ENCODE measurements around the gene DIAPH2. TPM values are rescaled to one million over a fixed set of nuclear protein-coding genes. Genes with fewer than 3 reads are reported as not detected.

Gene DIAPH2
- total and polyA plus RNA-seq, 7 donors = 2.6 to 19.2 (median 11.5) TPM

DNA sequence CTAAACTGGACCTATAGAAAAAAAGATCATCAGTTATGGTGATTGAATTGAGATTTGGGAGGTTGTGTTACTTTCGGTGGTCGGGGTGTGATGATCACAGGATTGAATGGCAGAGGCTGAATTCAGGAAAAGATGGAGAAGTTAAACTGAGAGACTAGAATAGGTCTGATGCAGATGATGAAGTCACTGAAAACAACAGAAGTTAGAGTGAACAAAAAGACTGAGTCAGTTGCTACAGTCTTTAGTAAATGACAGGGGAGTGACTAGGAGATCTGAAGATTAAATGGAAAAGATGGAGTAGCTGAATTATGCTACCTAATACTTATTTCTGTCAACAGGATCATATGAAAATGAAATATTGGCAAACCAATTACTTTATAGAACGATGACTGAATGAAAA is 362.2 kb downstream of the DIAPH2 start:
- intact Hi-C loops (cut with DNase I) = no loop called here
- no peak for ATAC-seq
- Histone ChIP-seq H3K27ac (no peak overlapping the region), H3K9me3 (no peaks in the 10 kb centered on the region), H3K36me3 (ENCODE audit: insufficient read depth in 1 of 2, low read depth in 1 of 2) (no peaks in the 10 kb centered on the region), H3K27me3 (ENCODE audit: insufficient read depth in 3 of 3, low read length in 2 of 3) (peaks cover 0 to 4% (median 0%) of the 10 kb centered on the region in 3 donors), H3K4me1 (no peaks in the 10 kb centered on the region), H3K4me3 (no peak overlapping the region)
- no peak for DNase-seq
- 85 to 94% (median 91%) methylated on average over 3 of the region's 3 CpGs for WGBS, 3 donors
- TF ChIP-seq, protein P1, sequence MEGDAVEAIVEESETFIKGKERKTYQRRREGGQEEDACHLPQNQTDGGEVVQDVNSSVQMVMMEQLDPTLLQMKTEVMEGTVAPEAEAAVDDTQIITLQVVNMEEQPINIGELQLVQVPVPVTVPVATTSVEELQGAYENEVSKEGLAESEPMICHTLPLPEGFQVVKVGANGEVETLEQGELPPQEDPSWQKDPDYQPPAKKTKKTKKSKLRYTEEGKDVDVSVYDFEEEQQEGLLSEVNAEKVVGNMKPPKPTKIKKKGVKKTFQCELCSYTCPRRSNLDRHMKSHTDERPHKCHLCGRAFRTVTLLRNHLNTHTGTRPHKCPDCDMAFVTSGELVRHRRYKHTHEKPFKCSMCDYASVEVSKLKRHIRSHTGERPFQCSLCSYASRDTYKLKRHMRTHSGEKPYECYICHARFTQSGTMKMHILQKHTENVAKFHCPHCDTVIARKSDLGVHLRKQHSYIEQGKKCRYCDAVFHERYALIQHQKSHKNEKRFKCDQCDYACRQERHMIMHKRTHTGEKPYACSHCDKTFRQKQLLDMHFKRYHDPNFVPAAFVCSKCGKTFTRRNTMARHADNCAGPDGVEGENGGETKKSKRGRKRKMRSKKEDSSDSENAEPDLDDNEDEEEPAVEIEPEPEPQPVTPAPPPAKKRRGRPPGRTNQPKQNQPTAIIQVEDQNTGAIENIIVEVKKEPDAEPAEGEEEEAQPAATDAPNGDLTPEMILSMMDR (IDR thresholded peaks at IDR 0.05) = no peak

DNA sequence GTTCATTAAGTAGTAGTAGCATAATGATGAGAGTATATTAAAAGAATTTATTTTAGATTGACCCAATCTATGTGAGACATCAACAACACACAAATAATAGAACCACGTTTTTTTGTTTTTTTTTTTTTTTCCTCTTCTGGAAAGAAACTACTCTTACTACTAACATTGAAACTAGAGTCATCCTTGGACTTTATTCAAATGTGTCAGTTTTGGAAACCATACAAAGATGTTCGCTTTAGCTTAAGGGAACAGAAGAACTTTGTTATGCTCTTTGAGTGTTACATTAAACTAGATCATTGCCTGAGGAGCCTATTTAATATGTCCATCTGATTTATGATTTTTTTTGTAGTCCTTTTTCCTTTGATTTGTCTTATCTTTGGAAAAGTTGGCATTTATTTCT is 365.8 kb downstream of the DIAPH2 start:
- ATAC-seq = no peak
- TF ChIP-seq, protein P1 (IDR thresholded peaks at IDR 0.05) = no peak
- no peaks in the 10 kb centered on the region for H3K4me1 ChIP-seq
- no peak overlapping the region for H3K27ac ChIP-seq
- no peaks in the 10 kb centered on the region for H3K9me3 ChIP-seq
- intact Hi-C loops (cut with DNase I) = no loop called here
- peaks cover 0 to 6% (median 0%) of the 10 kb centered on the region in 3 donors for H3K27me3 ChIP-seq (ENCODE audit: insufficient read depth in 3 of 3, low read length in 2 of 3)
- no peaks in the 10 kb centered on the region for H3K36me3 ChIP-seq (ENCODE audit: insufficient read depth in 1 of 2, low read depth in 1 of 2)
- no peak for DNase-seq
- H3K4me3 ChIP-seq = no peak overlapping the region
- WGBS, 3 donors = 12 to 27% (median 26%) methylated on average over 2 of the region's 2 CpGs

DNA sequence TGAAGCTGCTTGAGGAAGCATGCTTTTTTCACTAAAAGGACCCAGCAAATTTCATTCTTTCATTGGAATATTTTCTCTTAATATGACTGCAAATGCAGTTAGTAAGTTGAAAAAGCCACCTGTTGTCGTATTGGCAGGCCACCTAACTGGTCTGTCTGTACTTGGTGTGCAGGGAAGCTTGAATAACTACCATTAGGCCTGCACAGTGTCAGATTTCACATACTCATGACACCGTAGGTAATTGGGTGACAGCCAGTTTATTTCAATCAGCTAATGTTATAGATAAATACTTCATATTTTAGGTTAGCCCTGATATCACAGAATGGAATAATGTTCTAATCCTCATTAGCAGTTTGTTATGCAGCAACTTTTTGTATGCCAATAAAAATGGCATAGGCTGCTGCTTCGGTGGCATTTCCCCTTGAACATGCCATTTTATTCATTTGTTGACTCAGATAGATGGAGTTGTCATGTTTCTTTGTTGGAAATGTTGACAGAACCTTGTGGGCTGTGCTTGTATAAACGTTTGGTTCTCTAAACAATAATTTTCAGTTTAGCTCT is 372.8 kb downstream of the DIAPH2 start:
- H3K4me3 ChIP-seq = no peak overlapping the region
- no peaks in the 10 kb centered on the region for H3K36me3 ChIP-seq (ENCODE audit: insufficient read depth in 1 of 2, low read depth in 1 of 2)
- no peaks in the 10 kb centered on the region for H3K4me1 ChIP-seq
- no peak overlapping the region for H3K27ac ChIP-seq
- H3K27me3 ChIP-seq (ENCODE audit: insufficient read depth in 3 of 3, low read length in 2 of 3) = no peaks in the 10 kb centered on the region
- 26 to 49% (median 32%) methylated on average over 4 of the region's 4 CpGs for WGBS, 3 donors
- ATAC-seq = peak in 1 of 4 donors; percentile 43
- no peaks in the 10 kb centered on the region for H3K9me3 ChIP-seq
- TF ChIP-seq, protein P1 (IDR thresholded peaks at IDR 0.05) = no peak
- no peak for DNase-seq
- intact Hi-C loops (cut with DNase I) = no loop called here

DNA sequence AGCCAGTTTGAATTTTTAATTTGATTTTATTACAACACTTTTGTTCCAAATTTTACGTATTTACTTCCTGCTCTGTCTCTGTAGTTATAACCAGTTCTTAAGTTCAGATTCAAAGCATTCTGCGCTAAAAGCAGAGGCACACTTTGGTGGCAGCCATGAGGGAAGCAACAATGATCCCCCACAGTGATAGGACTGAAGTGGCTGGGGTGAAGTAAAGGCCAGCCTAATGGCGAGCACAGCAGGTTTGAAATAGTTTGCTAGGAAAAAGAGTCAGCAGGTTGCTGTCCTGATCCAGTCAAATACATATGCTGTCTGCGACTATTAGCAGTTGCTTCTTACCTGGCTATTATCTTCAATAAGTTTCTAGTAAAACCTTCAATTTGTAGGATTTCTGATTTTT is 375.4 kb downstream of the DIAPH2 start:
- TF ChIP-seq, protein P1 (IDR thresholded peaks at IDR 0.05) = no peak
- ATAC-seq (no peak), DNase-seq (no peak)
- Histone ChIP-seq H3K4me3 (no peak overlapping the region), H3K9me3 (no peaks in the 10 kb centered on the region), H3K27ac (no peak overlapping the region), H3K4me1 (no peaks in the 10 kb centered on the region), H3K36me3 (ENCODE audit: insufficient read depth in 1 of 2, low read depth in 1 of 2) (no peaks in the 10 kb centered on the region), H3K27me3 (ENCODE audit: insufficient read depth in 3 of 3, low read length in 2 of 3) (no peaks in the 10 kb centered on the region)
- intact Hi-C loops (cut with DNase I) = no loop called here
- WGBS, 3 donors = 67 to 89% (median 87%) methylated on average over 4 of the region's 4 CpGs

DNA sequence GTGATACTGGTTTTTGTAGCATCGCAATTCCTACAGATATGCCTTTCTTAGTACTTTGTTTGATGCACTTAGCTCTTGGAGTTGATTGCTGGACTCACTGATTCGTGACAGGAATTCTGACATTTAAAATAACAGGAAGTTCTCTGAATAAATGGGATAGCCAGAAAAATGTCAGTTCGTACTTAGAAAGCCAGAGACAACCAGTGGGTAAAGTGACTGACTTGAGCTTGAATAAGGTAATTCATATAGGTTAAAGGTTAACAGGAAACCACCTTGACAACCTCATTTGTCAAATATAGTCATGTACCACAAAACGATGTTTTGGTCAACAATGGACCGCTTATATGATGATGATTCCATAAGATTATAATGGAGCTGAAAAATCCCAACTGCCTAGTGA is 380.4 kb downstream of the DIAPH2 start:
- TF ChIP-seq, protein P1 (IDR thresholded peaks at IDR 0.05) = no peak
- Histone ChIP-seq H3K27me3 (ENCODE audit: insufficient read depth in 3 of 3, low read length in 2 of 3) (no peaks in the 10 kb centered on the region), H3K4me3 (no peak overlapping the region), H3K27ac (no peak overlapping the region), H3K9me3 (no peaks in the 10 kb centered on the region), H3K4me1 (no peaks in the 10 kb centered on the region), H3K36me3 (ENCODE audit: insufficient read depth in 1 of 2, low read depth in 1 of 2) (no peaks in the 10 kb centered on the region)
- WGBS, 3 donors = 72 to 84% (median 84%) methylated on average over 5 of the region's 5 CpGs
- ATAC-seq = no peak
- no peak for DNase-seq
- intact Hi-C loops (cut with DNase I) = no loop called here

Data from psoas muscle (tissue), 8 donors.